ENCODE results near the gene SLC30A3. TPM values are rescaled to one million over a fixed set of nuclear protein-coding genes. Genes with fewer than 3 reads are reported as not detected.

Gene SLC30A3
- total RNA-seq, 4 donors from 2014 or later, result 0.44 TPM; not detected in 3

- Histone ChIP-seq H3K36me3 (peaks cover 0 to 73% (median 14%) of the 10 kb centered on the region in 3 donors), H3K9me3 (no peaks in the 10 kb centered on the region), H3K4me1 (peaks cover 0 to 23% (median 3%) of the 10 kb centered on the region in 4 donors), H3K4me3 (no peak overlapping the region), H3K27me3 (no peaks in the 10 kb centered on the region), H3K27ac (no peak overlapping the region)
- TF ChIP-seq POLR2A (IDR thresholded peaks at IDR 0.05) (no peak), CTCF (IDR thresholded peaks at IDR 0.05) (no peak), EP300 (IDR thresholded peaks at IDR 0.05) (no peak)
- 94% methylated on average over 7 of the region's 7 CpGs for WGBS, 2 donors
- DNase-seq (ENCODE audit: low spot score in 2 of 2), result no peak
These were observed 42.8 kb downstream of the SLC30A3 start for GRCh38 chr2:27220091-27220490.

GRCh38 chr2:27219091-27219490, 43.8 kb downstream of the SLC30A3 start:
- WGBS, 2 donors, result 89 to 92% methylated on average over 2 of the region's 2 CpGs
- Histone ChIP-seq H3K4me1 (peaks cover 0 to 24% (median 3%) of the 10 kb centered on the region in 4 donors), H3K27me3 (no peaks in the 10 kb centered on the region), H3K27ac (no peak overlapping the region), H3K36me3 (peaks cover 0 to 68% (median 10%) of the 10 kb centered on the region in 3 donors), H3K9me3 (no peaks in the 10 kb centered on the region), H3K4me3 (no peak overlapping the region)
- TF ChIP-seq EP300 (IDR thresholded peaks at IDR 0.05) (no peak), POLR2A (IDR thresholded peaks at IDR 0.05) (no peak), CTCF (IDR thresholded peaks at IDR 0.05) (no peak)
- DNase-seq (ENCODE audit: low spot score in 2 of 2), result no peak

- Histone ChIP-seq H3K9me3 (no peaks in the 10 kb centered on the region), H3K4me3 (no peak overlapping the region), H3K4me1 (peaks cover 0 to 28% (median 3%) of the 10 kb centered on the region in 4 donors), H3K36me3 (peaks cover 0 to 63% (median 7%) of the 10 kb centered on the region in 3 donors), H3K27ac (peak overlapping the region in 1 of 4 donors; percentile 84), H3K27me3 (no peaks in the 10 kb centered on the region)
- 86 to 93% methylated on average over 4 of the region's 4 CpGs for WGBS, 2 donors
- TF ChIP-seq POLR2A (IDR thresholded peaks at IDR 0.05) (no peak), EP300 (IDR thresholded peaks at IDR 0.05) (no peak)
- DNase-seq (ENCODE audit: low spot score in 2 of 2), result no peak
These were observed 44.2 kb downstream of the SLC30A3 start for GRCh38 chr2:27218614-27219013.

- DNase-seq (ENCODE audit: low spot score in 2 of 2), result peak; percentile 74
- Histone ChIP-seq H3K27me3 (no peaks in the 10 kb centered on the region), H3K9me3 (no peaks in the 10 kb centered on the region), H3K4me1 (peaks cover 0 to 38% (median 6%) of the 10 kb centered on the region in 4 donors), H3K4me3 (peak within 1 kb of the TSS; percentile 42 to 78 (median 57)), H3K27ac (peak within 1 kb of the TSS in 3 of 4 donors; percentile 55 to 84 (median 70)), H3K36me3 (peaks cover 0 to 51% (median 7%) of the 10 kb centered on the region in 3 donors)
- TF ChIP-seq EP300 (IDR thresholded peaks at IDR 0.05), result peak; percentile 16 to 64
- peak in 4 of 5 experiments; percentile 25 to 59 (median 48) for TF ChIP-seq CTCF (IDR thresholded peaks at IDR 0.05)
- TF ChIP-seq POLR2A (IDR thresholded peaks at IDR 0.05), result no peak
- 2% methylated on average over 58 to 72 of the region's 72 CpGs for WGBS, 2 donors
These were observed 45.4 kb downstream of the SLC30A3 start, which contains the start of gene CAD for GRCh38 chr2:27217173-27218121. Gene CAD, plus strand, starts transcription at chr2:27217369. Its CDS starts 183 bp downstream, at chr2:27217552.

- DNase-seq (ENCODE audit: low spot score in 2 of 2), result no peak
- H3K36me3 ChIP-seq, result peaks cover 0 to 44% (median 7%) of the 10 kb centered on the region in 3 donors
- WGBS, 2 donors, result 83% methylated on average over 13 of the region's 13 CpGs
- peaks cover 0 to 38% (median 6%) of the 10 kb centered on the region in 4 donors for H3K4me1 ChIP-seq
- no peak for TF ChIP-seq EP300 (IDR thresholded peaks at IDR 0.05)
- TF ChIP-seq POLR2A (IDR thresholded peaks at IDR 0.05), result no peak
- no peak for TF ChIP-seq CTCF (IDR thresholded peaks at IDR 0.05)
- no peaks in the 10 kb centered on the region for H3K27me3 ChIP-seq
- no peaks in the 10 kb centered on the region for H3K9me3 ChIP-seq
- peak overlapping the region; percentile 42 to 78 (median 57) for H3K4me3 ChIP-seq
- H3K27ac ChIP-seq, result peak overlapping the region in 3 of 4 donors; percentile 55 to 84 (median 70)
These were observed 46.3 kb downstream of the SLC30A3 start for GRCh38 chr2:27216416-27217137.

All from tibial nerve (tissue), 4 donors.